Measurements from ENCODE around the gene ADRA1B. TPM values are rescaled to one million over a fixed set of nuclear protein-coding genes. Genes with fewer than 3 reads are reported as not detected.

ADRA1B gene
- total RNA-seq, 1 donor, result 0.63 TPM

GRCh38 chr5:159906943-159907342, 9.3 kb upstream of the ADRA1B start:
- no peak overlapping the region for H3K4me3 ChIP-seq (ENCODE audit: low read depth, low read length)
- no peak for DNase-seq (ENCODE audit: low read depth)
- TF ChIP-seq CTCF (IDR thresholded peaks at IDR 0.05; ENCODE audit: insufficient read depth, low read length), result no peak

- TF ChIP-seq CTCF (IDR thresholded peaks at IDR 0.05; ENCODE audit: insufficient read depth, low read length), result no peak
- H3K4me3 ChIP-seq (ENCODE audit: low read depth, low read length), result no peak overlapping the region
- DNase-seq (ENCODE audit: low read depth), result no peak
Observed at GRCh38 chr5:159907689-159908590, 8.3 kb upstream of the ADRA1B start.

- no peak overlapping the region for H3K4me3 ChIP-seq (ENCODE audit: low read depth, low read length)
- no peak for DNase-seq (ENCODE audit: low read depth)
- no peak for TF ChIP-seq CTCF (IDR thresholded peaks at IDR 0.05; ENCODE audit: insufficient read depth, low read length)
Observed at GRCh38 chr5:159908591-159908940, 7.7 kb upstream of the ADRA1B start.

- no peak for TF ChIP-seq CTCF (IDR thresholded peaks at IDR 0.05; ENCODE audit: insufficient read depth, low read length)
- no peak overlapping the region for H3K4me3 ChIP-seq (ENCODE audit: low read depth, low read length)
- DNase-seq (ENCODE audit: low read depth), result no peak
Observed at GRCh38 chr5:159909126-159909525, 7.2 kb upstream of the ADRA1B start.

GRCh38 chr5:159910207-159910842, 6.0 kb upstream of the ADRA1B start:
- H3K4me3 ChIP-seq (ENCODE audit: low read depth, low read length), result no peak overlapping the region

GRCh38 chr5:159910843-159911229, 5.4 kb upstream of the ADRA1B start:
- no peak overlapping the region for H3K4me3 ChIP-seq (ENCODE audit: low read depth, low read length)
- TF ChIP-seq CTCF (IDR thresholded peaks at IDR 0.05; ENCODE audit: insufficient read depth, low read length), result no peak
- no peak for DNase-seq (ENCODE audit: low read depth)

More at GRCh38 chr5:159910207-159910842, 6.0 kb upstream of the ADRA1B start:
- no peak for DNase-seq (ENCODE audit: low read depth)
- TF ChIP-seq CTCF (IDR thresholded peaks at IDR 0.05; ENCODE audit: insufficient read depth, low read length), result no peak

All from fibroblast of the aortic adventitia (primary cell).